IPS-NIHi7 (cell line): ENCODE data around the gene UBE2S.
"Not testable (repeated sequence)": the region's sequence is repeated elsewhere in the genome, so short reads cannot be mapped to it uniquely, and the experiment has no call there.

Experiments used
- DNase-seq: peaks from one replicate; pipeline ENCODE4 v3.0.0; 2012; ENCODE audit warnings: mixed read lengths; ENCODE audit errors: extremely low spot score

Gene UBE2S

DNA sequence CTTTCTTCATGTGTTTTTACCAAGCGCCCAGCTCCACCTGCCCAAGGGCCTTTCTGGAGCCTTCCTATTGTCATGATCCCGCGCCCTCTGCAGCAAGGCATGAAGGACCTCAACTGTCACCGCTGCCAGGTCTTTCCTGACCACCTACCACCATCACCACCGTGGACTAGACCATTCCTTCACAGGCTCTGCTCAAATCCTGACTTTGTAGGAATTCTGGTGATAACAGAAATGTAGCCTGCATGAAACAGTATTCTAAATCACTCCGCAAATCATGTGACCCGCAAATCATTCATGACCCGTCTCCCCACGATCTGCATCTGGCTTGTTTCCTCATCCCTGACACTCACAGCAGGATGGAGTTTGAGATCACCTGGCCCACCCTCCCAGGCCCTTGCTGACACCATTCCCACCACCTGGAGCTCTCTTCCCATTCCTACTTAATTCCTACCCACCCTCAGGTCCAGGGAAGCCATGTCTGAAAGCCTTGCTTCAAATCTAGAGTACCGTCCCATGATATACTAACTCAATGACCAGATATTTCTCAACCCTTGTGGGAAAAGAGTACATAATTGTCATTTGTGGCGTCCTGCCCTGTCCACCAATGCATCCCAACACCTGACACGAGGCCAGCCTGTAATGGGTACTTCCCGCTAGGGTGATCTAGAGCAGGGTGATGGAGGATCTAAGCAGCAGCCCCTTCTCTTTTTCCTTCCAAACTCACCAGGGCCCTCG lies 1.3 kb downstream of the UBE2S start:
- no peak for DNase-seq

DNA sequence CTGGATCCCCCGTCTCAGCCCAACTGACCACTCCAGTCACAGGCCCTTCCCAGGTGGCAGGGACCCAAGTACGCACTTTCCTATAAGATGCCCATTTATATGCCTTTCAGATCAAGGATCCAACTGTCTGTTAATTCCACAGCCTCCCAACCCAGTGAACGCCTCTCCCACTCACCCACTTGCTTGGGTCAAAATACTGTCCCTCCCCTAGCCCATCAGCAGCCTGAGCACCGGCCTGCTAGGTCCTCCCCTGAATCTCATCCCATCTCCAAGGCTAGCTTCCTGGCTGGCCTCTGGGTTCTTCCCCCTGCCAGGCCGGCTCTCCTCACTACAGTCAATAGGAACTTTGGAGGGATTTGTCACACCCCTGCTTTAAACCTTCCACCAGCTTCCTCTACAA lies 1.9 kb downstream of the UBE2S start:
- DNase-seq, result no peak

- DNase-seq, result no peak
Observed at GRCh38 chr19:55402509-55402908, 5.1 kb downstream of the UBE2S start.

DNA sequence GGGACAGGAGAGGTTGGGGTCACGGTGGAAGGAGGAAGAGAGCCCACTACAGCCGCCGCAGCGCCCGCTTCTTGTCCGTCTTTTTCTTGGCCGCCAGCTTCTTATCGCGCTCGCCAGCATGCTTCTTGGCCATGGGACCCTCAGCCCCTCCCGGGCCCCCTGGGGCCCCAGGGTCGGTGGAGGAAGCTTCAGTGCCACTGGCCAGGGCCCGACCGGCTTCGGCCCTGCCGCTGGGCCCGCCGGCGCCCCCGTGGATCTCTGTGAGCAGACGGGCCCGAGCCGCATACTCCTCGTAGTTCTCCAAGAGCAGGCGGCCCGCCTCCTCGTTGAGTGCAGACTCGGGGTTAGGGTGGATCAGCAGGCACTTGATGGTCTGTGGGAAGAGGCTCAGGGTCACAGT lies 6.2 kb downstream of the UBE2S start:
- not testable (repeated sequence) for DNase-seq

- DNase-seq, result no peak
Observed at GRCh38 chr19:55400281-55401087, 7.1 kb downstream of the UBE2S start.

GRCh38 chr19:55398200-55398925 lies 9.2 kb downstream of the UBE2S start:
- no peak for DNase-seq

GRCh38 chr19:55392820-55393761 lies 14.5 kb downstream of the UBE2S start:
- peak; percentile 52 for DNase-seq

DNA sequence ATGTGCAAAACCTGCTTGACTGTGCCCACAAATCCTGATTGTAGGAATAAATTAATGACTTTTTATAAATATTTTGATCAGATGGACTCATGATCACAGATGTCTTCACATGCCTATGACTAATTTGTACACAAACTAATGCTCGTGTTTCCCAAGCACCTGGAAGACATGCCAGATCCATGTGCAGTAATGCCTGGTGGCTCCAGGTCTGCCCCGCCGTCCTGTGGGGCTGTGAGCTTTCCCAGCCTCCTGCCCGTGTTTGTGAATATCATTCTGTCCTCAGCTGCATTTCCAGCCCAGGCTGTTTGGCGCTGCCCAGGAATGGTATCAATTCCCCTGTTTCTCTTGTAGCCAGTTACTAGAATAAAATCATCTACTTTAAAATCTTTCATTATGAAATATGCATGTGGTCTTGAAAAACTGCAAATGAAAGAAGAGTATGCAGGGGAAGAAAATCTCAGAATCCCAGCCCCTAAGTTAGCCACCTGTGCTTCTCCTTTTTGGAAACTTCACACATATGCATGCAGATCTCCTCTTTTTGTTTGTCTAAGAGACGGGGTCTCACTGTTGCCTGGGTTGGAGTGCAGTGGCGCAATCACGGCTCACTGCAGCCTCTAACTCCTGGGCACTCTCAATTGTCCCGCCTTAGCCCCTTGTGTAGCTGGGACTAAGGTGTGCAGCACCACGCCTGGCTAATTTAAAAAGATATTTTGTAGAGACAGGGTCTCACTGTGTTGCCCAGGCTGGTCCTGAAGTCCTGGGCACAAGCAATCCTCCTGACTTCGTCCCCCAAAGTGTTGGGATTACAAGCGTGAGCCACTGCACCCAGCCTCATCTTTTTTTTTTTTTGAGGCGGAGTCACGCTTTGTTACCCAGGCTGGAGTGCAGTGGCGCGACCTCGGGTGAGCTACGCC lies 15.6 kb downstream of the UBE2S start:
- DNase-seq, result no peak

GRCh38 chr19:55391191-55391670 lies 16.4 kb downstream of the UBE2S start:
- DNase-seq, result no peak

GRCh38 chr19:55390461-55390880 lies 17.1 kb downstream of the UBE2S start:
- DNase-seq, result no peak

- no peak for DNase-seq
Observed at GRCh38 chr19:55389386-55390317, 17.9 kb downstream of the UBE2S start.

GRCh38 chr19:55387736-55388497 lies 19.7 kb downstream of the UBE2S start:
- DNase-seq, result no peak

GRCh38 chr19:55386493-55386971 lies 21.1 kb downstream of the UBE2S start:
- no peak for DNase-seq

DNA sequence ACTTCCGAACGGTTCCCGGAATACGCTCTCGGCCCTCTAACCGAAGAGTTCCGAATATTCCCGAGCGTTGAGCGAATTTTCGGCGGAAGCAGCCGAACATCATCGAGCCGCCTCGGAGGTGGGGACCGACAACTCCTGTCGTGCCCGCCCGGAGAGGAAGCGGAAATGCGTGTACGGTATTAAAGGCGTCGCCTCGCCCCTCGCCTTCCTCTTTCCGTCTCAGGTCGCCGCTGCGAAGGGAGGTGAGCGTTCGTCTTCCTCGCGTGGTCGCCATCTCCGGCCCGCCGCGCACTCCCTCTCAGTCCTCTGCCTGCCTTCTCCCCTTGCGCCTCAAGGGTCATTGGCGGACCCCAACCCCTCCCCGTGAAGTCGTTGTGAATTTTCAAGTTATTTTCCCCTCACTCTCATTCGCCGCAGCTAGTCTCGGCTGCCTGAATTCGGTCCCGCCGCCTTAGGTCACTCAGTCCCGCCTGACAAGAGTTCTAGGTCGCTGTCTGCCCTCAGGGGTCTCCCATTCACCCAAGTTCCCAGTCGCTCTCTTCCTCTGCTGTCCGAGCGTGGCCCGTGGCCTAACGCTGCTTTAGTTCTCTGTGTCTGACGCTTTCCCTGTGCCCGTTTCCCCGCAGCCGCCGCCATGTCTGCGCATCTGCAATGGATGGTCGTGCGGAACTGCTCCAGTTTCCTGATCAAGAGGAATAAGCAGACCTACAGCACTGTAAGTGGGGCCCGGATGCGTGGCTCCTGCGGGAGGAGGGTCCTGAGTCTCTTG lies 21.7 kb downstream of the UBE2S start, which contains the start of gene RPL28:
Gene RPL28, plus strand, starts transcription at position 209 of the 769 bp plus-strand sequence. Its CDS starts 426 bp downstream, at position 635.
- DNase-seq, result peak; percentile 92

DNA sequence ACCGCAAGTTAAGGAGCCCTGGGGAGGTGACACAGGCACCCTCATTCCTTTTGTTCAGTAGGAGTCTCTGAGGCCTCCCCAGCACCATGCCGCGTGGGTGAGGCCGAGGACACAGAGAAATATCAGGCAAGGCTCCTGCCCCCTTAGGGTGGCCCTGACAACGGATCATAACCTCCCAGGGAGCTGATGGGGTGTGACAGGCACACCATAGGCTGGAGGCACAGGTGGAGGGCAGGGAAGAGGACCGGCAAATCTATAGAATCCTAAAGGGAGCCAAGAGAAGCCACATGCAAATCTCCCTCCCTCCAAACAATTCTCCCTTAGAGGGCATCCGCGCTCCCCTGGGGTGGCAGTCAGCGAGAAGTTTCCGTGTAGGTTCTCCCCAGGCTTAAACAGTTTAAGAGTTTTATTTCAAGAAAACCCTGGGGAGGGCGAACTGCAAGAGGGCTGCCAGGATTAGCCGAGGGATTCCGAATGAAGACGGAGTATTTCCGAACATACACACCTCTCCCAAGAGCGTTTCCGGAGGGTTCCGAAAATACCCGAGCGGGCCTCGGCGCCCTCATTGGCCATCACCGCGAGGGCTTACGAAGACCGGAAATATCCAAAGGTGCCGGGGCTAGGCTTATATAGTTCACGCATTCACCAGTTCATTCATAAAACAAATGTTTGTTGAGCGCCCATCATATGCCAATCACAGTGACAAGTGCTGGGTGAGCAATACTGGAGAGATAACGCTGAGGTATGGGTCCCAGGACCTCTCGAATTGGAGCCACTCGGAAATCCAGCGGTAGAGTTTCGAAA lies 22.5 kb downstream of the UBE2S start:
- peak; percentile 82 for DNase-seq
